GM23248 (cell line): Measurements from ENCODE around the gene LATS1.

Source experiments
- EZH2 ChIP-seq: fragments of 200-600 bp; sonication (generic); IDR thresholded peaks from 2 replicates; pipeline ENCODE4 v1.6.1; 2018; ENCODE audit warnings: antibody characterized with exemption, mild to moderate bottlenecking; ENCODE audit not compliant: insufficient read depth, poor library complexity, severe bottlenecking
- EZH2phosphoT487 ChIP-seq: fragments of 200-600 bp; sonication (generic); IDR thresholded peaks from 2 replicates; pipeline ENCODE4 v1.6.1; 2018; ENCODE audit warnings: antibody characterized with exemption, moderate library complexity, mild to moderate bottlenecking, low read depth; ENCODE audit not compliant: insufficient read depth

DNA sequence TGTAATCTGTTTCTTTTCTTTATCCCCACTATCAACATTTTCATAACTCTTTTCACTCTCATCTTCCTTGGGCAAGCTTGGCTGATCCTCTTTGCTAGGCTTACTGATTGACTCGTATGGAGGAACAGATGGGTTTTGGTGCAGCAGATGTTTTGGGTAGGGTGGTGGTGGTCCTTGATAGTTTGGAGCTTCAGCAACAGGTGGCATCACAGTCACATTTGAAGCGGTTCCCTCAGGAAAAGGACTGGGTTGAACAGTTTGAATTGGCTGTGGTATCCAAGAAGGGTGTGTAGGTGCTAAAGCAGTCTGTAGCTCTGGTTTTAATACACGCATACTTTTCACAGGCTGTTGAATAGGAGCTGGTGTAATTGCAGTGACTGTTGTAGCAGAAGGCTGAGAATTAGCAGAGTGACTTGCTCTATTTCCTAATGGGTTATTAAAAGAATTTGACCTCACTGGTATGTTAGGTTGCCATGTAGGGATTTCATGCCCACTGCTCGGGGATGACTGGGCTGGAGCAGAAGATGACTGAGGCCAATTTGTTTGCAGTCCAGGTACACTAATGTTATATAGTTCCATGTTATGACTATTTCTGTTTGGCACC lies 34.5 kb downstream of the LATS1 start:
- TF ChIP-seq EZH2phosphoT487, result no peak
- TF ChIP-seq EZH2, result no peak
